ENCODE measurements around the gene RETN.

Gene RETN

DNA sequence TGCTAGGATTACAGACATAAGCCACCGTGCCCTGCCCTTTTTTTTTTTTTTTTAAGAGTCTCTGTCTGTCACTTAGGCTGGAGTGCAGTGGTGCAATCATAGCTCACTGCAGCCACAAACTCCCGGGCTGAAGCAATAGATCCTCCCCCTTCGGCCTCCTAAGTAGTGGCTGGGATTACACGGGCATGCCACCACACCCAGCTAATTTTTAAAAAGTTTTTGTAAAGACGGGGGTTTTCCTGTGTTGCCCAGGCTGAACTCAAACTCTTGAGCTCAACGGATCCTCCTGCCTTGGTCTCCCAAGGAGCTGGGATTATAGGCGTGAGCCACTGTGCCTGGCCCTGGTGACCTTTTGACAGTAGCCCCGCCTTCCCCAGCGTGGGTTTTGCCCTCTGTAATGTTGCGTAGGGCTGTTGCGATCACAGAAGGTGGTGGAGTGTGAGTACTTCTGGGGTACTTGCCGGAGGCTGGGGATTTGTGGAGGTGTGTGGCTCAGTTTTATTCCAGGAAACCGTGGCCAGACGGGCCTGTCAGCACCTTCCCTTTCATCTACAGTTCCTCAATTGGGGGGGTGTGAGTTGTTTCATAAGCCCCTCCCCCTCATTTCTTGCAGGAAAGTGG is 11.6 kb upstream of the RETN start:
- FAIRE-seq (no peak), DNase-seq (ENCODE audit: low spot score) (no peak)

DNA sequence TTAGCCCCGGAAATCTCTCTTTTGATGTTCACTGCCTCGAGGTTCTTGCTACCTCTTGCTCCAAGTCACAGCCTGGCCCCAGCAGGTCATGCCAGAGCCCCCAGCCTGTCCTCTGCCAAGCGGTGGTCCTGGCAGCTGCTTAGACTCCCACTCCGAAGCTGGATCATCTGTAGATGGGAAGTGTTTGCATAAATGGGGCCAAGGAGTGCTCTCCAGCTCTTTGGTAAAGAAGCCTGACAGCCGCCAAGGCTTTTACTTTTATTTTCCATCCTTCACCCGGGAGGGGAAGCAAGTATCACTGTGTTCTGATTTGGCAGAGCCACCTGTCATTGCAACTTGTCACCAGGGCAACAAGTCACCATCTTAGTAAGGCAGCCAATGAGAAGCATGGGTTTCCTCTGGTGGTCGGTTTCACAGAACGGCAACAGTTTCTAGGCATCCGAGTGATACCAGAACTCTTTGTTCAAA is 10.6 kb upstream of the RETN start:
- no peak for DNase-seq (ENCODE audit: low spot score)
- FAIRE-seq, result no peak

DNA sequence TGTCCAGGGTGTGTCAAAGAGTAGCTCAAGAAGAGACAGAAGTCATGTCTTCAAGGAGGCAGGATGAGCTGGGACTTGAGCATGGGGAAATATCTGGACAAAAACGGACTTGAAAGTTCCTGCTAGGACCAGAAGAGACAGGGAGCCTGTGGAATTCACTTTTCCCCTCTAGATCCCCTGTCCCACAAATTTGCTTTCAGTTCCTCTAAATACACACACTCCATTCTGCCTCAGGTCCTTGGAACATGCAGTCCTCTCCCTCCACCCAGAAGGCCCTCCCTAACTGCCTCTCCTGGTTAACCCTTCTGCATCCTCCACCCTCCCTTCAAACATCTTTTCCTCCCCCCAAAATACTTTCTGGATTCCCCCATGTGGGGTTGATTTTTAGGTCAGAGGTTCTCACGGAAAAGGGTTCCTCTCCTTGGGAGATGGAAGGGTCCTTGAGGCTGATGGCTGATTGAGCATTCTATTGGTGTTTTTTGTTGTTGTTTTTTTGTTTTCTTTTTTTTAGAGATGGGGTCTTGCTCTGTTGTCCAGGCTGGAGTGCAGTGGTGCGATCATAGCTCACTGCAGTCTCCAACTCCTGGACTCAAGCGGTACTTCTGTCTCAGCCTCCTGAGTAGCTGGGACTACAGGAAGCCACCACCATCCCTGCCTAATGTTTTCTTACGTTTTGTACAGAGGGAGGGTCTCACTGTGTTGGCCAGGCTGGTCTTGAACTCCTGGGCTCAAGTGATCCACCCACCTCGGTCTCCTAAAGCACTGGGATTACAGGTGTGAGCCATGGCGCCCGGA is 6.9 kb upstream of the RETN start:
- FAIRE-seq (no peak), DNase-seq (ENCODE audit: low spot score) (no peak)

DNA sequence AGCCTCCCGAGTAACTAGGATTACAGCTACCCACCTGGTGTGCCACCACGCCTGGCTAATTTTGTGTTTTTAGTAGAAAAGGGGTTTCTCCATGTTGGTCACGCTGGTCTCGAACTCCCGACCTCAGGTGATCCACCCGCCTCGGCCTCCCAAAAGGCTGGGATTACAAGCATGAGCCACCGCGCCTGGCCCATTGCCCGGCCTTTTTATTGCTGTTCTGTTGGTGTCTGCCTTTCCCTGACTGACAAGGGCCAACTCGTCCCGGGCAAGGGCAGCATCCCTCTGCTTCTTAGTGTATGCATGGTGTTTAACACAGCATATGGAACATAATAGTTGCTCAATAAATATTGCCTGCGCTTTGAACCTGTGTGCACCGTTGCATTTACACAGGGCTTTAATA is 6.2 kb upstream of the RETN start:
- FAIRE-seq (no peak), DNase-seq (ENCODE audit: low spot score) (no peak)

DNA sequence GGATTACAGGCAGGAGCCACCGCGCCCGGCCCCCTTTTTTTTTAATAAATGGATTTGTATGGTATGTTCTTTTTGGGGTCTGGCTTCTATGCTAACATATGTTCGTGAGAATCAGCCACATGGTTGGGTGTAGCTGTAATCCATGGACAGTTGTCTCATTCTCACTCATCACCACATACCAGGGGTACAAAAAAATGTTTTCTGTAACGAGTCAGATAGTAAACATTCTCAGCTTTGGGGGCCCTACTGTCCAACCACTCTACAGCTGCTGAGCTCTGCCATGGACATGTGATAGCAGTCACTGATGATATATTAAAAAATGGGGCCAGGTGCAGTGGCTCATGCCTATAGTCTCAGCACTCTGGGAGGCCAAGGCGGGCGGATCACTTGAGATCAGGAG is 5.1 kb upstream of the RETN start:
- no peak for DNase-seq (ENCODE audit: low spot score)
- no peak for FAIRE-seq

DNA sequence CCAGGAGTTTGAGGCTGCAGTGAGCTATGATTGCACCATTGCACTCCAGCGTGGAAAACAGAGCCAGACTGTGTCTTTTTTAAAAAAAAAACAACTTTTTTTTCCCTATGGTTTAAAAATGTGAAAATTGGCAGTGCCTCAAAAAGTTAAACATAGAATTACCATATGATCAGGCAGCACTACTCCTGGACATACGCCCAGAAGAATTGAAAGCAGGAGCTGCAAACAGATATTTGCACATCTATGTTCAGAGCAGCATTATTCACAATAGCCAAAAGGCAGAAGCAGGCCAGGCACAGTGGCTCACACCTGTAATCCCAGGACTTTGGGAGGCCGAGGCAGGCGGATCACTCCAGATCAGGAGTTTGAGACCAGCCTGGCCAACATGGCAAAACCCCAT is 3.8 kb upstream of the RETN start:
- no peak for FAIRE-seq
- DNase-seq (ENCODE audit: low spot score), result no peak

DNA sequence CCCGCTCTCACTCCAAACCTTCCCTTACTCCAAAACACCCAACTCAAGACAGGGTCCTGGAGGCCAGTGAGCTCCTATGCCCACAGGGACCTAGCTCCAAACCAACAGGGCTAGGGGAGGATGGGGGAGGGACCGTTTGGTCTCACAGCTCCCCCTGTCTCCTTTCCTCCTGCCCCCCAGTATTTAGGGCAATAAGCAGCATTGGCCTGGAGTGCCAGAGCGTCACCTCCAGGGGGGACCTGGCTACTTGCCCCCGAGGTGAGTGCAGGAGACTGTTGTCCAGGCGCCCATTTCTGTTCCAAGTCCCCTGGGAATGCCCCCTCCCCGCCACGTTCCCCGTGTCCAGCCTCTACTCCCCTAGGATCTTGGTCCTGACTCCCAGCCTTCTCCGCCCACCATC is 792 bp downstream of the RETN start:
- FAIRE-seq, result no peak
- no peak for DNase-seq (ENCODE audit: low spot score)

DNA sequence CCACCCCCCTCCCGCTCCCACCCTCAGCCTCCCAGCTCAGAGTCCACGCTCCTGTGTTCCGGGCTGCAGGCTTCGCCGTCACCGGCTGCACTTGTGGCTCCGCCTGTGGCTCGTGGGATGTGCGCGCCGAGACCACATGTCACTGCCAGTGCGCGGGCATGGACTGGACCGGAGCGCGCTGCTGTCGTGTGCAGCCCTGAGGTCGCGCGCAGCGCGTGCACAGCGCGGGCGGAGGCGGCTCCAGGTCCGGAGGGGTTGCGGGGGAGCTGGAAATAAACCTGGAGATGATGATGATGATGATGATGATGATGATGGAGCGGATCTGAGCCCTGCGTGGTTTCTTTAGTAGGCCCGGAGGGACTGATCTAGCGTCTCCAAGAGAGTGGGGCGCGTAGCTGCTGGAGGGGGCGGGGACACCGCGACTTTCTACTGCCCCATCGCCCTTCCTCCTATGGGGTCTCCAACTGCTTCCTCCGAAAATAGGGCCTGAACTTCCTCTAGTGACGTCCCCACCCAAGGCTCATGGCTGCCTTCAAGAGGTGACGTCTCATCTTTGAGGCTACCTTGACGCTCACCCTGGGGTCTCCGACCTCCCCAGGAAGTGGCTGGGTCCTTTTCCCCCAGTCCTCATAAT is 1.4 kb downstream of the RETN start:
- FAIRE-seq (no peak), DNase-seq (ENCODE audit: low spot score) (peak; percentile 71)

DNA sequence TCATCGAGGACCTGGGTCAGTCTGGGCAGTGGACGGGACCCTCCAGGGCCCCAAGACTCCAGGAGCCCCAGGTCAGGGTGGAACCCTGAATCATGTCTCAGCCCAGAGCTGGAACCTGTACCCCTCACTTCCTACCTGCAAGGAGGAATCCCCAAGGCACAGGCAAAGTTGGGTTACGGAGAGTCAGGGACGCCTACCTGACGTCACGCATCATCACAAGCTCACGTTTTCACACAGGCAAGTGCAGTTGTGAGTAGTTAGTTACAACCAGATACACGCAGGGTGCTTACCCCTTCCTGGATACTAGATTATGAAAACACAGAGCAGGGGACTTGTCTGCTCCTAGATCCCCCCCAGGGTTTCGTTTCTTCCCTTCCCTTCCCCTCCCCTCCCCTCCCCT is 1.9 kb downstream of the RETN start:
- no peak for DNase-seq (ENCODE audit: low spot score)
- no peak for FAIRE-seq

DNA sequence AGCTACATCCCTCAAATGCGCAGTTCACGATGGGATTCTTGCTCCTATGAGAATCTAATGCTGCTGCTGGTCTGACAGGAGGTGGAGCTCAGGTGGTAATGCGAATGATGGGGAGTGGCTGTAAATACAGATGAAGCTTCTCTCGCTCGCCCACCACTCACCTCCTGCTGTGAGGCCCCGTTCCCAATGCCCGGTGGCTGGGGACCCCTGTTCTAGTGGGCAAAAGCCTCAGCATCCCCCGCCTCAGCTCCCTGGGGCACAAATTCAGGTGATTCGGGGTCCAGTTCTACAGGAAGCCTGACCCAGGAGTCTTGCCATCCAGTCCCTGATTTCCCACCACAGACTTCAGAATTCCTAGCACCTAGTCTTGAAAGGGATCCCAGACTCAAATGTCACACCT is 3.7 kb downstream of the RETN start:
- no peak for FAIRE-seq
- DNase-seq (ENCODE audit: low spot score), result no peak

DNA sequence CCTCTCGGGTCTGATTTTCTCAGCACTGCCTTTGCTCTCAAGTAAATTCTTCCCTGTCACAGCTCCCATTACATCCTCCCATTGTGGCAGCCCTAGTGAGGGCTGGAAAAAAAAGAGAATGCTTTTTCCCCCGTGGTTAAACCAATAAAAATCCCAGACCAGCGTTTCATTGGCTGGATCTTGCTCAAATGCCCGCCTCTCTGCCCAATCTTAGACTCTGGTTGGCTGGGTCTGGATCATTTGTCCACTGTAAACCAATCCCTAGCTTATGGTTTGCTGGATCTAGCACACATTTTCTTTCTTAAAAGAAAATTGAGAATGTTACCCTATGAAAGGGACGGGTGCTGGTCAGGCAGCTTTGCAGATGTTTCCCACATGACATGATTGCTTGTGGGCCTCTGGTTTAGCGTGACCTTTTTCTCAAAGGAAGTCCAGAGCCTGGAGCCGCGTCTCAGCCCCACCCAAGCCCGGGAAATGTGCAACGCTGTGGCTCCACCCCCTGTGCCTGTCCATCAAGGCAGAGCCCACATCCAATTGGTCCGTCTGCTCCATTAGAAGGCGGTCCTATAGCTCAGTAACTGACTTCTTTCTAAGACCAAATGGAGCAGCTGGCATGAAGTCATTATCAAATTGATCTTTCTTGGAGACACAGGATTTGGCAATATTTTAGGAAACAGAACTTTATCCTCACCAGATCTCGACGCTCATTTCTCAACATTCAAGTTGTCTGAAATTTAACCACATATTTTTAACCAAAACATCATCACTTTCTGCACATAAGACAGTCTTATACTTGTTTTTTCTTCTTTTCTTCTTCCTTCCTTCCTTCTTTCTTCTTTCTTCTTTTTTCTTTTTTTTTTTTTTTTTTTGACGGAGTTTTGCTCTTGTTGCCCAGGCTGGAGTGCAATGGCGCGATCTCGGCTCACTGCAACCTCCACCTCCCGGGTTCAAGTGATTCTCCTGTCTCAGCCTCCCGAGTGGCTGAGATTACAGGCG is 5.5 kb downstream of the RETN start:
- FAIRE-seq (no peak), DNase-seq (ENCODE audit: low spot score) (peak; percentile 22)

DNA sequence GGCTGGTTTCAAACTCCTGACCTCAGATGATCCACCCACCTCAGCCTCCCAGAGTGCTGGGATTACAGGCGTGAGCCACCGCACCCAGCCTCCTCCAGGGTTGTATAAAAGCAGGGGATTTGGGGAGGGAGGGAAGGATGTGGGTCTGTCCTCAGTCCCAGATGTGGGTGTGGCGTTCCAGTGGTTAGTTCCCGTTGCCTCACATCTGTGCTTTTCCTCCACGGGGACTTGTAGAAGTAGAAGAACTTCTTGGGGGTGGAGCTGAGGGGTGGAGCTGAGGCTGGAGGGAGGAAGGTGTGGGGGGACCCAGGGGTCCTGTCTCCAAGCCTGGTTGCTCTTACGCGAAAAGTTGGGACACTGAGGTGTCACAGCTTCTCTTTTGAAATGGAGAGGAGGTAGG is 7.5 kb downstream of the RETN start:
- DNase-seq (ENCODE audit: low spot score) (no peak), FAIRE-seq (no peak)

DNA sequence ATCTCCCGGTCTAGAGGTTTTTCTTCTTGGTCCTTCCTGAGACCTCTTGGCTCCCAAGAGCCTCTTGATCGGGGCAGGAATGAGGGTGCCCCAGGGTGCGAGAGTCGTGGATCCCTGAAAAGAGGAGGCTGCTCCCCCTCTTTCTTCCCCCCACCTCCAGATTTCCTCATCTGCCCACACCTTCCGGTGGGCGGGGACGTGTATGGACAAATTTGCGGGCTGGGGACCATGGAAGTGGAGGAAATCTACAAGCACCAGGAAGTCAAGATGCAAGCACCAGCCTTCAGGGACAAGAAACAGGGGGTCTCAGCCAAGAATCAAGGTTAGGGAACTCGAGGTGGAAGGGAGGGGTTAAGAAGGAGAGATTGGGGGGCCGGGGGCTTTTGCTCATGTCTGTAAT is 8.0 kb downstream of the RETN start, which contains the start of gene MCEMP1:
Gene MCEMP1 (plus strand): TSS at position 237 of the 400 bp plus-strand sequence. CDS start 31 bp downstream, at position 268.
- DNase-seq (ENCODE audit: low spot score) (no peak), FAIRE-seq (no peak)

DNA sequence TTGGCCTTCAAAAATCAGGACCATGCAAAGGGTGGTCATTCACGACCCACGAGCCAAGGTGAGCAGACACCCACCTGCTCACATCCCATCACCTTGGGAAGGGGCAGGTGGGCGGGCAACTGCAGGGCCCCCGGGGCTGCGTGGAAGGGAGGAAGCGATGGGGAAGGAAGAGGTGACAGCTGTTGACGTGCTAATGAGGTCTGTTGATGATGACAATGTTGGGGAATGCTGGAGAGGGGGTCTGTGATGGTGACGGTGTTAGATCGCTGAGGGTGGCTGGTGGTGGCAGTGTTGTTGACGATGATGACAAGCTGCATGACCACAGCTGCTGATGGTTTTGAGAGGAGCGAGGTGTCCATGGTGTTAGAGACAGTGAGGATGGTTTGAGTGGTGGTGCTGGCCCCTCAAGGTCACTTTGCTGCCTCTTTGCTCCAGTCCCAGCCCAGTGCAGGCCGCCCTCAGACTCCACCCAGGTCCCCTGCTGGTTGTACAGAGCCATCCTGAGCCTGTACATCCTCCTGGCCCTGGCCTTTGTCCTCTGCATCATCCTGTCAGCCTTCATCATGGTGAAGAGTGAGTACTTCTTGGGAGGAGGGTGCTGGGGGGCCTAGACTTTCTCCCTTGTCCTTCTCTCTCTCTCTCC is 8.9 kb downstream of the RETN start:
- DNase-seq (ENCODE audit: low spot score), result no peak
- FAIRE-seq, result no peak

DNA sequence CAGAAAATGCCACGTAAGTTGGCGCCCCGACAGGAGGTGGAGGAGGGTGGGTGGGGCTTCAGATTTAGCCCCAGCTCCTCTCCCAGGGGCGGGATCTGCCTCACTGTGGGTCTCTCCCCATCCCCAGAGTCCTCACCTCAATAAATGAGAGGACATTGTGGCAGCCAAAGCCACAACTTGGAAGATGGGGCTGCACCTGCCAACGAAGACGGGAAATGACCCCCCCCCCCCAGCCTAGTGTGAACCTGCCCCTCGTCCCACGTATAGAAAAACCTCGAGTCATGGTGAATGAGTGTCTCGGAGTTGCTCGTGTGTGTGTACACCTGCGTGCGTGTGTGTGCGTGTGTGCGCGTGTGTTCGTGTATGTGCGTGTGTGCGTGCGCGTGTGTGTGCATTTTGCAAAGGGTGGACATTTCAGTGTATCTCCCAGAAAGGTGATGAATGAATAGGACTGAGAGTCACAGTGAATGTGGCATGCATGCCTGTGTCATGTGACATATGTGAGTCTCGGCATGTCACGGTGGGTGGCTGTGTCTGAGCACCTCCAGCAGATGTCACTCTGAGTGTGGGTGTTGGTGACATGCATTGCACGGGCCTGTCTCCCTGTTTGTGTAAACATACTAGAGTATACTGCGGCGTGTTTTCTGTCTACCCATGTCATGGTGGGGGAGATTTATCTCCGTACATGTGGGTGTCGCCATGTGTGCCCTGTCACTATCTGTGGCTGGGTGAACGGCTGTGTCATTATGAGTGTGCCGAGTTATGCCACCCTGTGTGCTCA is 10.3 kb downstream of the RETN start:
- no peak for FAIRE-seq
- no peak for DNase-seq (ENCODE audit: low spot score)

DNA sequence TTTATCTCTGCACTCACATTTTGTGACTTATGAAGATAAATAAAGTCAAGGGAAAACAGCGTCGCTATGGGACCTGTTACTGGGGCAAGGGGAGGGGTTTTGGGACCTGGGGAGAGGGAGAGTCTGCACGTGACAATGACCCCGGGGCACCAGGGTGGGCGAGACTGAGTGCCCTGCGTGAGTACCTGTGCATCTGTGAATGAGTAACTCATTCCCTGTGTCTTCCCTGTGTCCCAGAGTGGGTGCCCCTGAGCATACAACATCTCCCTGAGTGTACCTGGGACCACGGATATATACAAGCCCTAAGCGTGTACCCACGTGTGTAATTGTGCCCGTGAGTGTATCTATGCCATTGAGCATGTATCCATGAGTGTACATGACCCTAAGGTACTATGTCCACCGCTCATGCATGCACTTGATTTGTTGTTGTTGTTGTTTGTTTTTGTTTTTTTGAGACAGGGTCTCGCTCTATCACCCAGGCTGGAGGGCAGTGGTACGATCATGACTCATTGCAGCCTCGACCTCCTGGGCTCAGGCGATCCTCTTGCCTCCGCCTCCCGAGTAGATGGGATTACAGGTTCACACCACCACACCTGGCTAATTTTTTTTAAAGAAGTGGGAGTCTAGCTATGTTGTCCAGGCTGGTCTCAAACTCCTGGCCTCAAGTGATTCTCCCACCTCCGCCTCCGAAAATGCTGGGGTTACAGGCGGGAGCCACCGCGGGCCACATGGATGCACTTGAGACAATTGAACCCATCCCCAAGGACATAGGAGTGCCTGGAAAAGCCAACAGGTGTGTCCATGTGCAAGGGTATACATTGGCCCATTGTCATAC is 11.1 kb downstream of the RETN start:
- DNase-seq (ENCODE audit: low spot score) (no peak), FAIRE-seq (no peak)

DNA sequence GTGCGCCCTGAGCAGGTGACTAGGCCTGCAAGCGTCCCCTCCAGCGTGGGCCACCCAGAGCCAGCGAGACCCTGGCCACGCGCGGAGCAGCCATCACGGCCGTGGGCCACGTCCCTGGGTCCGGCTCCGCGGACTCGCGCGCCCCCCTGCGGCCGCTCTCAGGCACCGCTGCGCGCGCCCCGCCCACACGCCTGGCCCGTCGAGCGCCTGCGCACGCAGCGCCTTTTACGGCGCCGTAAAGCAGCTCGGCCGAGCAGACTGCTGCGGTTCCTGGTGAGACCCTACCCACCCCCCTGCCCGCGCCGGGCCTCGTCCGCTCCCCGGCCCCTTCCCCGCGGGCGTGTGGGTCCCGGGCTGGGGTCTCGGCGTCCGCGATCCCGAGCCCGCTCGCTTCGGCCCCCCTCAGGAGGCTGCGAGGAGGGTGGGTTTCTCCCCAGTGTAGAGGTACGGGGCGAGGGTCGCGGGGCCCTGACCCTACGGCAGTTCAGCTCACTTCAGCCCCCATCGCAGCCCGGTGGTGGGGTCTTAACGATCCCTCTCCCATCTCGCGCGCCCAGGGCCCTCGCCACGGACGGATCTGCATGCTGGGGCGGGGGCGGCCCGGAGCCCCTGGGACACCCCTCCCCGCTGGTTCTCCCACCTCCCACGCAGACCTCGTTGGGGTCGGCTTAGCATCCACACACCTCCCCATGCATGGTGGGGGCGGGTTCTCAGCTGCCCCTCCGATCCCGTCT is 11.9 kb downstream of the RETN start, which contains the start of gene TRAPPC5:
Gene TRAPPC5 (plus strand): TSS at position 228 of the 734 bp plus-strand sequence. CDS start 1,421 bp downstream, outside the sequence.
- FAIRE-seq, result no peak
- DNase-seq (ENCODE audit: low spot score), result peak; percentile 85

Data from urothelium cell line (cell line).